GM18907 (cell line): ENCODE data around the gene FAM89A.

ENCODE experiments used
- ATAC-seq: cut with Tn5 transposase; IDR thresholded peaks from one replicate; pipeline ENCODE4 v1.9.1; 2021; ENCODE audit warnings: mild to moderate bottlenecking, moderate library complexity; ENCODE audit not compliant: unreplicated experiment

The FAM89A gene

GRCh38 chr1:230970432-230970831 lies 69.6 kb downstream of the FAM89A start:
- no peak for ATAC-seq
